ENCODE results near the gene NRROS. TPM values are rescaled to one million over a fixed set of nuclear protein-coding genes. Genes with fewer than 3 reads are reported as not detected.

NRROS gene
- total RNA-seq, 1 donor from 2014 or later = 22.6 TPM

Other genes starting within 250 kb of the NRROS start
- 7.2 TPM for gene UBXN7, start 207.3 kb upstream of the NRROS start, total RNA-seq
- gene RNF168, start 135.9 kb upstream of the NRROS start, total RNA-seq = 16.0 TPM
- gene SMCO1, start 124.3 kb upstream of the NRROS start, total RNA-seq = not detected
- 0.21 TPM for gene WDR53, start 71.1 kb upstream of the NRROS start, total RNA-seq
- 0.64 TPM for gene FBXO45, start 71.0 kb upstream of the NRROS start, total RNA-seq
- 2.6 TPM for gene CEP19, start 72.6 kb downstream of the NRROS start, total RNA-seq
- 47.7 TPM for gene PIGX, start 72.7 kb downstream of the NRROS start, total RNA-seq
- gene PAK2, start 100.2 kb downstream of the NRROS start, total RNA-seq = 24.4 TPM
- 11.0 TPM for gene SENP5, start 228.2 kb downstream of the NRROS start, total RNA-seq